Natural killer cell (primary cell): ENCODE measurements around the gene LHFPL2. TPM values are rescaled to one million over a fixed set of nuclear protein-coding genes. Genes with fewer than 3 reads are reported as not detected.

Experiments
- ATAC-seq, 3 donors: fragments of 150-1000 bp in 2 of 3; fragments of 200-7000 bp in 1 of 3; cut with Tn5 transposase; 1 replicate in 1 of 3; 2 replicates in 2 of 3; pipeline ENCODE4 v1.10.0; 2021; ENCODE audit warnings: mild to moderate bottlenecking in 2 of 3, moderate library complexity in 2 of 3
- DNase-seq, 2 donors: peaks; one replicate each; pipeline versions ENCODE4 v3.0.0 to v3.0.0-alpha.2; 2013 to 2021; ENCODE audit warnings: mixed read lengths in 1 of 2
- H3K27ac ChIP-seq: one replicate; pipeline ENCODE4 v1.5.1; 2013; ENCODE audit warnings: mild to moderate bottlenecking, low read length
- H3K27me3 ChIP-seq: one replicate; pipeline ENCODE4 v1.6.1; 2013; ENCODE audit warnings: low read length; ENCODE audit not compliant: control insufficient read depth, insufficient read depth
- H3K36me3 ChIP-seq: one replicate; pipeline ENCODE4 v1.6.1; 2013; ENCODE audit warnings: low read length; ENCODE audit not compliant: control insufficient read depth, insufficient read depth
- H3K4me1 ChIP-seq: one replicate; pipeline ENCODE4 v1.6.1; 2013; ENCODE audit warnings: low read length; ENCODE audit not compliant: control insufficient read depth, insufficient read depth
- H3K4me3 ChIP-seq: one replicate; pipeline ENCODE4 v1.5.1; 2013; ENCODE audit warnings: low read length
- H3K9me3 ChIP-seq: one replicate; pipeline ENCODE4 v1.6.1; 2013; ENCODE audit warnings: low read length; ENCODE audit not compliant: control insufficient read depth, insufficient read depth
- H3K27ac Mint-ChIP-seq, 2 donors: one replicate each; pipeline ENCODE4 v1.8.0; 2022; ENCODE audit warnings: mild to moderate bottlenecking in 2 of 2, mixed read lengths in 2 of 2, moderate library complexity in 1 of 2
- H3K27me3 Mint-ChIP-seq, 2 donors: one replicate each; pipeline ENCODE4 v1.8.0; 2022; ENCODE audit warnings: low read depth in 2 of 2, mixed read lengths in 2 of 2
- H3K36me3 Mint-ChIP-seq: one replicate; pipeline ENCODE4 v1.8.0; 2022; ENCODE audit warnings: mixed read lengths
- H3K4me1 Mint-ChIP-seq, 2 donors: one replicate each; pipeline ENCODE4 v1.8.0; 2022; ENCODE audit warnings: mixed read lengths in 2 of 2
- H3K4me3 Mint-ChIP-seq: one replicate; pipeline ENCODE4 v1.8.0; 2022; ENCODE audit warnings: mild to moderate bottlenecking, moderate library complexity, mixed read lengths
- H3K9me3 Mint-ChIP-seq, 2 donors: one replicate each; pipeline ENCODE4 v1.8.0; 2022; ENCODE audit warnings: mixed read lengths in 2 of 2
- CTCF ChIP-seq: fragments of 200-600 bp; IDR thresholded peaks from one replicate; pipeline ENCODE4 v1.8.0; 2022; ENCODE audit warnings: antibody characterized with exemption
- WGBS: methylation state at CpG from one replicate; pipeline ENCODE4 v1.1.7; 2013; ENCODE audit warnings: missing lambda C conversion rate; ENCODE audit not compliant: insufficient coverage; 5-methylcytosine and 5-hydroxymethylcytosine counted together
- intact Hi-C: fragments of 100-400 bp; cut with micrococcal nuclease; formaldehyde crosslinking; loops from one replicate; pipeline ENCODE4 v1.14.2; 2022
- total RNA-seq, 4 donors: library from RNA; stranded (reverse); fragments of 120-200 nt in 1 of 4; gene quantifications; one replicate each; pipeline versions ENCODE4 v1.2.3 to v1.2.4, GENCODE V29; 2013 to 2022

LHFPL2 gene
- total RNA-seq, 3 donors from 2014 or later (not counting 1 experiment from before 2014, with no cell fraction given) = 0.85 to 1.9 (median 1.00) TPM

GRCh38 chr5:78447775-78448424, 200.7 kb downstream of the LHFPL2 start:
- ATAC-seq (no peak), DNase-seq (no peak)
- no peaks in the 10 kb centered on the region for H3K27me3 Mint-ChIP-seq
- H3K27me3 ChIP-seq = no peaks in the 10 kb centered on the region
- intact Hi-C loops = no loop called here
- no peak overlapping the region for H3K4me3 ChIP-seq
- no peaks in the 10 kb centered on the region for H3K36me3 ChIP-seq
- H3K4me3 Mint-ChIP-seq = no peak overlapping the region
- WGBS = no CpG with 5 or more reads among the region's 3 CpGs
- no peaks in the 10 kb centered on the region for H3K4me1 ChIP-seq
- no peaks in the 10 kb centered on the region for H3K9me3 Mint-ChIP-seq
- peak overlapping the region in 1 of 2 donors; percentile 14 for H3K27ac Mint-ChIP-seq
- peaks cover 0 to 5% of the 10 kb centered on the region in 2 donors for H3K4me1 Mint-ChIP-seq
- H3K9me3 ChIP-seq = no peaks in the 10 kb centered on the region
- no peak for TF ChIP-seq CTCF
- no peaks in the 10 kb centered on the region for H3K36me3 Mint-ChIP-seq
- no peak overlapping the region for H3K27ac ChIP-seq
